Stimulated activated effector memory CD8-positive, alpha-beta T cell treated with anti-CD3 and anti-CD28 coated beads, Interleukin-12 subunit alpha, Interleukin-12 subunit beta, amount 100 ng/mL, for 72 hours (primary cell): Measurements from ENCODE around the gene FGF12.

ENCODE experiments used
- ATAC-seq: fragments of 150-1000 bp; cut with Tn5 transposase; 2 replicates; pipeline ENCODE4 v1.10.0; 2021
- DNase-seq, 2 donors: peaks; one replicate each; pipeline ENCODE4 v3.0.0; 2021 to 2022; ENCODE audit warnings: low spot score in 2 of 2
- H3K27ac Mint-ChIP-seq: one replicate; pipeline ENCODE4 v1.8.0; 2022; ENCODE audit warnings: mild to moderate bottlenecking, mixed read lengths
- H3K36me3 Mint-ChIP-seq: one replicate; pipeline ENCODE4 v1.8.0; 2022; ENCODE audit warnings: mild to moderate bottlenecking, mixed read lengths
- H3K4me1 Mint-ChIP-seq: one replicate; pipeline ENCODE4 v1.8.0; 2022; ENCODE audit warnings: mixed read lengths
- H3K4me3 Mint-ChIP-seq: one replicate; pipeline ENCODE4 v1.8.0; 2022; ENCODE audit warnings: mild to moderate bottlenecking, mixed read lengths
- H3K9me3 Mint-ChIP-seq: one replicate; pipeline ENCODE4 v1.8.0; 2022; ENCODE audit warnings: mixed read lengths

Gene FGF12

DNA sequence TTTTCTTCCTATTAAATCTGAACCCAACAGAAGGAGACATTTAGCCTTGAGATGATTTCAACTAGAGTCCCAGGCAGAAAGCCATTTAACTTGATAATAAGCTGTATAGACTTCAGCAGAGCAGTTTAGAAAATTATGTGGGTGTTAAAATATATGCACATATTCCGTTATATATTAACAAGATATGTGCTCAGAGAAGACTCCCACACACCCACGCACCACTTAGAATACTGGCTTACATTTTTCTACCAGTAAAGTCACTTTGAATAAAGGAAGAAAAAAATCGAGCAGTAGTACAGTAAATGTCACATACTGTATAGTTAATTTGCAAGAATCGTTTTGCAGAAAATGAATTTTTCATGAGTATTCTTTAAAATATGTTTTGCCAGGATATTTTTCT, 599.3 kb downstream of the FGF12 start:
- no peak overlapping the region for H3K4me3 Mint-ChIP-seq
- no peak for ATAC-seq
- H3K36me3 Mint-ChIP-seq: no peaks in the 10 kb centered on the region
- no peak for DNase-seq
- H3K9me3 Mint-ChIP-seq: peaks cover 16% of the 10 kb centered on the region
- no peak overlapping the region for H3K27ac Mint-ChIP-seq
- no peaks in the 10 kb centered on the region for H3K4me1 Mint-ChIP-seq

DNA sequence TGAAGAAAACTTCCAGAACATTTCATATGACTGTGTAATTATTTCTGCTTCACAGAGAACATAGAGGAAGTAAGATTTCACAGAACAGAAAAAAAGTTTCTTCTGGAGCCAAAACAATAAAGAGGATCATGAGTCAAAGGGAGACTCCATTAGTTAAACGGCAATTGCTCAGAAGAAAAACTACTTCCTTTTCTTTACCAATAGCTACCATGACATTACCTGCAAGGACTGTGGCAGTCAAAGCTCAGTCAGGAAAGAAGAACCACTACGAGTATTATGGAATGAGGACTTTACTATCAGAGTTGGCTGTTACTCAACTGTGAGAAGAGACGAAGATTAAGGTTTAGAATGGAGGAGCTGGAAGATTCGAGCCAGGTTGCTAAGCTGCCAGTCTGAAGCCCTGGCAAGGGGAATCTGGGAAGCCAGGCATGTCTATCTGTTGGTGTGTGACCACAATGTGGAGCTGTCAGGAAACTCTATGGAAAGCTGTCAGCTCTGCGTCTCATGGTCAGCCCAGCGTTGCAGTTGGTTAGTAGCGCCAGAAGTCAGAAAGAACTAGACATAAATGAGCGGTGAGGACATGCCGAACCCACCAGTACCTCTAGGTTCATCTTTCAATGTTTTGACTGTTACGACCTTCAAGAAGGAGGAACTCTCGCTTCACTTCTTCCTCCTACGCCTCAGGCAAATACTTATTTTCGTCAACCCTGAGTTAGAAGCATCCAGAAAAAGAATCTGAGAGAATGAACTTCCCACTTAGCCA, 604.3 kb downstream of the FGF12 start:
- DNase-seq (no peak), ATAC-seq (no peak)
- no peak overlapping the region for H3K27ac Mint-ChIP-seq
- peaks cover 13% of the 10 kb centered on the region for H3K9me3 Mint-ChIP-seq
- H3K4me1 Mint-ChIP-seq: no peaks in the 10 kb centered on the region
- no peak overlapping the region for H3K4me3 Mint-ChIP-seq
- no peaks in the 10 kb centered on the region for H3K36me3 Mint-ChIP-seq

DNA sequence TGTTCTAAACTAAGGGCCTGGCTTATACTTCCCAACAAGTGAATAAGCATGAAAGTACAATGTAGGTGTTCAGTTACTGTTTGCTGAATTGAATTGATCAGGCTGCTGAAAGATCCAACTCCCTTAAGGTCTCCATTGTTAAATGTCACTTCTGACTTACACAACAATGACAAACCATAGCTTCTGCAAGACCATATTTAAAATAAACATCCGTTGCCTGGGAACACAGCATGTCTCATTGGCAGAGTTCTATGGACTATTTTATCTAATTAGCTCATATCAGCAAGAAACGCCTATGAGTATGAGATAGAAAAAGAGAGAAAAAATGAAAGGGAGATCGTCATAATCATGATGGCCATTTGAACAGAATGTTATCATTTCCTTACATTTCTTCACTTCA, 605.4 kb downstream of the FGF12 start:
- Mint-ChIP-seq H3K4me1 (no peaks in the 10 kb centered on the region), H3K36me3 (no peaks in the 10 kb centered on the region), H3K9me3 (peaks cover 16% of the 10 kb centered on the region), H3K4me3 (no peak overlapping the region), H3K27ac (no peak overlapping the region)
- no peak for ATAC-seq
- DNase-seq: no peak

DNA sequence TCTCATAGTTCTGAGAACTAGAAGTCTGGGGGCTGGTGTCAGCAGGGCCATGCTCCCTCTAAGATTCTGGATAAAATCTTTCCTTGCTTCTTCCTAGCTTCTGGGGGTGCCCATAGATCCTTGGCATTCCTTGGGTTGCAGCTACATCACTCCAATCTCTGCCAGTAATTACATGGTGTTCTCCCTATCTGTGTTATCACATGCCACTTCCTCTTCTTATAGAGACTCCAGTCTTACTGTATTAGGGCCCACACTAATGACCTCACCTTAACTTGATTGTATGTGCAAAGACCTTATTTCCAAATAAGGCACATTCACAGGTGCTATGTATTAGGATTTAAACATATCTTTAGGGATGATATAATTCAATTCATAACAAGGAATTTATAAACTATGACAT, 618.5 kb downstream of the FGF12 start:
- Mint-ChIP-seq H3K9me3 (peaks cover 9% of the 10 kb centered on the region), H3K27ac (no peak overlapping the region), H3K36me3 (no peaks in the 10 kb centered on the region), H3K4me1 (no peaks in the 10 kb centered on the region), H3K4me3 (no peak overlapping the region)
- ATAC-seq: no peak
- no peak for DNase-seq

DNA sequence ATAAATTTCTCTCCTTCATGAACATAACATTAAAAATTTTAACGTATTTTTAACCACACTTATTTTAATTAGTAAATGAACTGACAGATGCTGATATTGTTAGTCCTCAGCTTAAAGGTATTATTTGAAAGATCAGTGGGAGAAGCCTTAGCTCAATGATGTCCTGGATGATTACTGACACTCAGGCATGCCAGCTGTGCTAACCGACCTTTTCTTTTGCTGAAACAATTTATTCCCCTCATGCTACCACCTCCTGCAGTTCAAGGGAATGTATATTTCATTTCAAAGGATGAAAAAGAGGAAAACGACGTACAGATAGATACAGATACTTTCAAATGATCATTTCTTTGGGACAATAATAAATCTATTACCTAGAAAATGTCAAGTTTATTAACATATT, 620.8 kb downstream of the FGF12 start:
- no peak overlapping the region for H3K4me3 Mint-ChIP-seq
- no peak for DNase-seq
- H3K27ac Mint-ChIP-seq: no peak overlapping the region
- no peak for ATAC-seq
- H3K36me3 Mint-ChIP-seq: no peaks in the 10 kb centered on the region
- no peaks in the 10 kb centered on the region for H3K4me1 Mint-ChIP-seq
- peaks cover 11% of the 10 kb centered on the region for H3K9me3 Mint-ChIP-seq

- peaks cover 29% of the 10 kb centered on the region for H3K9me3 Mint-ChIP-seq
- ATAC-seq (no peak), DNase-seq (no peak)
- H3K27ac Mint-ChIP-seq: no peak overlapping the region
- H3K36me3 Mint-ChIP-seq: no peaks in the 10 kb centered on the region
- H3K4me3 Mint-ChIP-seq: no peak overlapping the region
- no peaks in the 10 kb centered on the region for H3K4me1 Mint-ChIP-seq
Measured at GRCh38 chr3:192092388-192093005, 634.8 kb downstream of the FGF12 start.

DNA sequence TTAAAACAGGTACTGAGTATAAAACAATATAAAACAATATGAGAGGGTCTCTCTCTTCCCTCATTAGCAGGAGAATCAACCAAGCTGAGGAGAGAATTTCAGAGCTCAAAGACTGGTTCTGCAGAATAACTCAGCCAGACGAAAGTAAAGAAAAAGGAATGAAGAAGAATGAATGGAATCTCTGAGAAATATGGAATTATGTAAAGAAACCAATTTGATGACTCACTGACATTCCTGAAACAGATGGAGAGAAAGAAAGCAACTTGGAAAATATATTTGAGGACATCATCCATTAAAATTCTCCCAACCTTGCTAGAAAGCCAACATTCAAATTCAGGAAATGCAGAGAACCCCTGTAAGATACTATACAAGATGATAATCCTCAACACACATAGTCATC, 635.5 kb downstream of the FGF12 start:
- Mint-ChIP-seq H3K4me1 (no peaks in the 10 kb centered on the region), H3K27ac (no peak overlapping the region), H3K4me3 (no peak overlapping the region), H3K36me3 (no peaks in the 10 kb centered on the region), H3K9me3 (peaks cover 27% of the 10 kb centered on the region)
- DNase-seq (no peak), ATAC-seq (no peak)

- no peak for ATAC-seq
- Mint-ChIP-seq H3K4me1 (no peaks in the 10 kb centered on the region), H3K36me3 (no peaks in the 10 kb centered on the region), H3K27ac (no peak overlapping the region), H3K4me3 (no peak overlapping the region), H3K9me3 (peaks cover 32% of the 10 kb centered on the region)
- DNase-seq: no peak
Measured at GRCh38 chr3:192090586-192090985, 636.8 kb downstream of the FGF12 start.
